HCT116 (cell line): ENCODE results near the gene GSK3A. TPM values are rescaled to one million over a fixed set of nuclear protein-coding genes. Genes with fewer than 3 reads are reported as not detected.
A peak's percentile ranks its signal among the peaks of the same experiment; 100 is the strongest.

ENCODE experiments used
- ATAC-seq: fragments of 200-7000 bp; cut with Tn5 transposase; 2 replicates; pipeline ENCODE4 v1.9.1; 2020; ENCODE audit warnings: mild to moderate bottlenecking, moderate library complexity
- BruUV-seq: library from RNA; stranded (reverse); fragments of 400-500 nt; replicated peaks from 2 replicates; lab custom pipeline; 2021; lab: Mats Ljungman, UMichigan
- CTCF ChIA-PET: fragments of 300-600 bp; sonication (Branson Sonifier 250); formaldehyde crosslinking; loops from one replicate; lab custom pipeline; 2021; ENCODE audit warnings: antibody characterized with exemption; lab: Charles Lee
- POLR2A ChIA-PET: fragments of 300-600, 350-600 bp; sonication (Branson Sonifier 250); formaldehyde crosslinking; loops from one replicate; lab custom pipeline; 2021; ENCODE audit warnings: antibody characterized with exemption; lab: Charles Lee
- RAD21 ChIA-PET, 2 experiments: fragments of 300-600 bp; sonication (Branson Sonifier 250); formaldehyde crosslinking; loops; one replicate each; lab custom pipeline; 2023; ENCODE audit warnings: low total read pairs in 2 of 2; ENCODE audit not compliant: uncharacterized antibody in 2 of 2, unreplicated experiment in 2 of 2, low non-redundant PET in 1 of 2; lab: Charles Lee
- DNase-seq: peaks from one replicate; pipeline ENCODE4 v3.0.0-alpha.2; 2010; ENCODE audit warnings: low read depth, low spot score
- H2AFZ ChIP-seq: fragments of 200-600 bp; shearing (Covaris generic), sonication (generic); 2 replicates; pipeline ENCODE4 v1.6.1; 2017; ENCODE audit warnings: low read depth, mixed run types, mixed read lengths, antibody characterized with exemption, low read length; ENCODE audit not compliant: poor library complexity, severe bottlenecking
- H3K27ac ChIP-seq: 2 replicates; pipeline ENCODE4 v1.5.1; 2012; ENCODE audit warnings: low read depth, low read length
- H3K27me3 ChIP-seq: fragments of 200-600 bp; sonication (generic); 2 replicates; pipeline ENCODE4 v1.6.1; 2016; ENCODE audit warnings: mixed run types, low read length, mixed read lengths; ENCODE audit not compliant: insufficient read depth
- H3K36me3 ChIP-seq, 2 experiments: fragments of 200-500 bp in 1 of 2; fragments of 200-600 bp in 1 of 2; sonication (Bioruptor generic) in 1 of 2; sonication (generic) in 1 of 2; 2 replicates each; pipeline versions ENCODE4 v1.5.1 to v1.6.1; 2014 to 2016; ENCODE audit warnings: low read length in 2 of 2, inconsistent platforms in 1 of 2, mixed read lengths in 1 of 2, mixed run types in 1 of 2; ENCODE audit not compliant: insufficient read depth in 2 of 2, control insufficient read depth in 1 of 2
- H3K4me1 ChIP-seq, 2 experiments: fragments of 200-600 bp in 1 of 2; sonication (generic) in 1 of 2; 2 replicates each; pipeline versions ENCODE4 v1.5.1 to v1.6.1; 2012 to 2017; ENCODE audit warnings: low read length in 2 of 2, inconsistent platforms in 1 of 2, mild to moderate bottlenecking in 1 of 2, mixed read lengths in 1 of 2, mixed run types in 1 of 2, moderate library complexity in 1 of 2; ENCODE audit not compliant: insufficient read depth in 2 of 2, control insufficient read depth in 1 of 2
- H3K4me2 ChIP-seq: fragments of 200-600 bp; sonication (generic); 2 replicates; pipeline ENCODE4 v1.6.1; 2017; ENCODE audit warnings: mixed run types, low read length, mixed read lengths
- H3K4me3 ChIP-seq, 2 experiments: fragments of 200-600 bp in 1 of 2; sonication (generic) in 1 of 2; replicated peaks in 1 of 2; 2 replicates each; pipeline ENCODE4 v1.5.1; 2011 to 2016; ENCODE audit warnings: low read length in 2 of 2, control low read depth in 1 of 2, low read depth in 1 of 2, mild to moderate bottlenecking in 1 of 2, mixed read lengths in 1 of 2, mixed run types in 1 of 2
- H3K79me2 ChIP-seq: fragments of 200-600 bp; sonication (generic); 2 replicates; pipeline ENCODE4 v1.6.1; 2017; ENCODE audit warnings: mild to moderate bottlenecking, mixed run types, low read length, moderate library complexity, mixed read lengths; ENCODE audit not compliant: insufficient read depth
- H3K9ac ChIP-seq: fragments of 200-600 bp; sonication (generic); 2 replicates; pipeline ENCODE4 v1.6.1; 2016; ENCODE audit warnings: low read length, mixed read lengths
- H3K9me2 ChIP-seq: fragments of 200-600 bp; sonication (generic), shearing (Covaris generic); 2 replicates; pipeline ENCODE4 v1.6.1; 2017; ENCODE audit warnings: mixed run types, mild to moderate bottlenecking, moderate library complexity; ENCODE audit not compliant: insufficient read depth
- H3K9me3 ChIP-seq, 2 experiments: fragments of 200-500 bp in 1 of 2; fragments of 200-600 bp in 1 of 2; sonication (Bioruptor generic) in 1 of 2; sonication (generic) in 1 of 2; 2 replicates each; pipeline ENCODE4 v1.6.1; 2014 to 2017; ENCODE audit warnings: low read length in 2 of 2, mixed read lengths in 2 of 2, inconsistent platforms in 1 of 2, low read depth in 1 of 2, mild to moderate bottlenecking in 1 of 2, mixed run types in 1 of 2, moderate library complexity in 1 of 2; ENCODE audit not compliant: control insufficient read depth in 1 of 2, insufficient read depth in 1 of 2
- H4K20me1 ChIP-seq: fragments of 200-600 bp; sonication (generic), shearing (Covaris generic); 2 replicates; pipeline ENCODE4 v1.6.1; 2017; ENCODE audit warnings: mixed run types, mild to moderate bottlenecking, moderate library complexity; ENCODE audit not compliant: insufficient read depth
- CBX3 ChIP-seq: IDR thresholded peaks from 2 replicates; pipeline ENCODE4 v1.6.1; 2012; ENCODE audit warnings: low read depth
- CEBPB ChIP-seq: IDR thresholded peaks from 2 replicates; pipeline ENCODE4 v1.6.1; 2012; ENCODE audit warnings: low read depth
- EGR1 ChIP-seq: IDR thresholded peaks from 2 replicates; pipeline ENCODE4 v1.6.1; 2012; ENCODE audit warnings: low read depth
- ELF1 ChIP-seq: IDR thresholded peaks from 2 replicates; pipeline ENCODE4 v1.6.1; 2012; ENCODE audit warnings: low read depth, borderline replicate concordance
- EZH2 ChIP-seq: fragments of 200-600 bp; sonication (generic); IDR thresholded peaks from 2 replicates; pipeline ENCODE4 v1.6.1; 2017; ENCODE audit warnings: antibody characterized with exemption, mixed run types
- EZH2phosphoT487 ChIP-seq: fragments of 200-600 bp; IDR thresholded peaks from 2 replicates; pipeline ENCODE4 v1.6.1; 2018; ENCODE audit warnings: antibody characterized with exemption, borderline replicate concordance
- FOSL1 ChIP-seq: IDR thresholded peaks from 2 replicates; pipeline ENCODE4 v1.6.1; 2012; ENCODE audit warnings: low read depth
- JUND ChIP-seq: IDR thresholded peaks from 2 replicates; pipeline ENCODE4 v1.6.1; 2012
- POLR2A ChIP-seq: IDR thresholded peaks from 2 replicates; pipeline ENCODE4 v1.7.0; 2011; ENCODE audit warnings: borderline replicate concordance; ENCODE audit not compliant: insufficient read depth, insufficient read length; ENCODE audit errors: extremely low read depth
- POLR2AphosphoS5 ChIP-seq: IDR thresholded peaks from 2 replicates; pipeline ENCODE4 v1.6.1; 2011; ENCODE audit warnings: mild to moderate bottlenecking, low read depth, low read length, moderate library complexity
- RAD21 ChIP-seq: IDR thresholded peaks from 2 replicates; pipeline ENCODE4 v1.6.1; 2012; ENCODE audit warnings: low read depth, mild to moderate bottlenecking
- SP1 ChIP-seq: IDR thresholded peaks from 2 replicates; pipeline ENCODE4 v1.6.1; 2012; ENCODE audit warnings: low read depth
- SRF ChIP-seq: IDR thresholded peaks from 2 replicates; pipeline ENCODE4 v1.6.1; 2012; ENCODE audit warnings: low read depth
- TCF7L2 ChIP-seq: IDR thresholded peaks from 2 replicates; pipeline ENCODE4 v1.7.0; 2011; ENCODE audit warnings: borderline replicate concordance, inconsistent platforms; ENCODE audit not compliant: insufficient read depth, insufficient read length; ENCODE audit errors: extremely low read depth
- YY1 ChIP-seq: IDR thresholded peaks from 2 replicates; pipeline ENCODE4 v1.6.1; 2011; ENCODE audit warnings: low read length, low read depth, moderate library complexity, mild to moderate bottlenecking; ENCODE audit not compliant: insufficient replicate concordance; ENCODE audit errors: extremely low read depth
- ZFX ChIP-seq: fragments of 450-650 bp; IDR thresholded peaks from 2 replicates; pipeline ENCODE4 v1.6.1; 2017
- ZNF274 ChIP-seq: fragments of 200-500 bp; sonication (Bioruptor generic); IDR thresholded peaks from 2 replicates; pipeline ENCODE4 v1.6.1; 2014; ENCODE audit warnings: mild to moderate bottlenecking, low read depth, low read length, inconsistent platforms
- intact Hi-C: fragments of 100-400 bp; cut with micrococcal nuclease; formaldehyde crosslinking; loops from 2 replicates; pipeline ENCODE4 v1.10.0; 2022
- total RNA-seq: library from RNA; stranded (reverse); gene quantifications from one replicate; pipeline ENCODE4 v1.2.1, GENCODE V29; 2021; ENCODE audit not compliant: unreplicated experiment
- TF ChIP-seq, protein P1 (sequence below), 3 experiments: fragments of 200-600 bp in 1 of 3; sonication (generic) in 1 of 3; IDR thresholded peaks in 2 of 3; conservative IDR thresholded peaks in 1 of 3; 2 replicates each; pipeline ENCODE4 v1.5.1; 2012 to 2017; ENCODE audit warnings: low read depth in 2 of 3, low read length in 2 of 3, antibody characterized with exemption in 1 of 3, borderline replicate concordance in 1 of 3, control low read depth in 1 of 3, mild to moderate bottlenecking in 1 of 3, mixed read lengths in 1 of 3, mixed run types in 1 of 3, moderate library complexity in 1 of 3; ENCODE audit not compliant: insufficient read depth in 1 of 3
- TF ChIP-seq, protein P2 (sequence below): IDR thresholded peaks from 2 replicates; pipeline ENCODE4 v1.6.1; 2012
- TF ChIP-seq, protein P3 (sequence below): IDR thresholded peaks from 2 replicates; pipeline ENCODE4 v1.6.1; 2012; ENCODE audit warnings: low read depth
- TF ChIP-seq, protein P4 (sequence below): IDR thresholded peaks from 2 replicates; pipeline ENCODE4 v1.6.1; 2012

Gene GSK3A
- total RNA-seq, 1 experiment from 2014 or later, result 57.2 TPM

DNA sequence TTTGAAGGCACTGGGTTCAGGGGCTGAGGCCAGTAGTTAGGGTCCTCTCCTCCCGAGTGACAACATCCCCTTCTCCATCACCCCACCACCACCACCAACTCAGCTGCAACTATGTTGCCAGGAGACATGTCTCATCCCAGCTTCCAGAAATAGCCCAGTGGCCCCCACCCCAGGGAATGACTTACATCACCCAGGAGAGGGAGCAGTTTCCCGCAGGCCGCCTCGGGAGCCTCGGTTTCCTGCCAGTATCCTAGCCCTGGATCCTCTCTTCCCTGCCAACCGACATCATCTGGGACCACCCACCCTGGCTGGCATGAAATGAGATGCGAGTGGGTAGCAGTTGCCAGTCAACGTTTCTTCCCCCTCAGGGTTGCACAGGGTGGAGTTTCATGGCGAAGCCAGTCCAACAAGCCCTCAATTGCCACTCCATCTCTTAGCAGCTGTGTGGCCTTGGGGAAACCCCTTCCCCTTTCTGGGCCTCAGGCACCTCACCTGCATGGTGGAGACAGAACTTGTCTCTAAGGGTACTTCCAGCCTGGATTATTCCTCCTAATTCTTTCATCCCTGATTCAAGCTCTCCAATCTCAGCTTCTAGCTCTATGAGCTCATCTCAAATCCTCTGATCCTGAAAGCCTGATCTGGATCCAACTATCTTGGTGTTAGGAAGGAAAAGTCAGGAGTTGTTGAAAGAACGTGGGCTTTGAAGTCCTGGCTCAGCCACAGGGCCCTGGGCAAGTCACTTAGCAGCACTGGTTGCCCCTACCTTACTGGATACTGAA is 3.9 kb upstream of the GSK3A start:
- 0 out of 2 replicates have a peak overlapping the region, but pooled peaks have one; percentile 14 for H3K9ac ChIP-seq
- CTCF ChIA-PET, result interaction anchor here (0.7 to 3.8 kb wide), 18 partner anchors 10 to 194 kb away, joined by 3 to 63 read pairs (median 4); partner anchors contain the start of genes CIC, DEDD2, PAFAH1B3 and POU2F2
- no TSS peak for BruUV-seq
- no peaks in the 10 kb centered on the region for H3K9me2 ChIP-seq
- peak overlapping the region; percentile 41 for H3K27ac ChIP-seq
- POLR2A ChIA-PET, result interaction anchor here (0.8 to 1.9 kb wide), 3 partner anchors 9 to 150 kb away, joined by 3 to 6 read pairs (median 4); partner anchors contain the start of gene ERF
- H3K79me2 ChIP-seq, result peaks cover 33% of the 10 kb centered on the region
- H4K20me1 ChIP-seq, result peaks cover 3% of the 10 kb centered on the region; the same call in 1 of the 2 replicates
- H3K36me3 ChIP-seq, result peaks cover 0 to 7% of the 10 kb centered on the region in 2 experiments; a peak in 1 of 4 replicates
- H2AFZ ChIP-seq, result no peak overlapping the region
- DNase-seq (no peak), ATAC-seq (no peak)
- no peaks in the 10 kb centered on the region for H3K27me3 ChIP-seq
- H3K4me3 ChIP-seq, result no peak overlapping the region
- RAD21 ChIA-PET, result interaction anchor here (0.6 to 1.8 kb wide), 6 partner anchors 24 to 142 kb away, joined by 3 to 9 read pairs (median 6); no protein-coding TSS in a partner anchor
- intact Hi-C loops, result loop anchor here (1.0 to 2.0 kb wide), 3 partner anchors 33 to 113 kb away; no protein-coding TSS in a partner anchor
- TF ChIP-seq, protein P1, sequence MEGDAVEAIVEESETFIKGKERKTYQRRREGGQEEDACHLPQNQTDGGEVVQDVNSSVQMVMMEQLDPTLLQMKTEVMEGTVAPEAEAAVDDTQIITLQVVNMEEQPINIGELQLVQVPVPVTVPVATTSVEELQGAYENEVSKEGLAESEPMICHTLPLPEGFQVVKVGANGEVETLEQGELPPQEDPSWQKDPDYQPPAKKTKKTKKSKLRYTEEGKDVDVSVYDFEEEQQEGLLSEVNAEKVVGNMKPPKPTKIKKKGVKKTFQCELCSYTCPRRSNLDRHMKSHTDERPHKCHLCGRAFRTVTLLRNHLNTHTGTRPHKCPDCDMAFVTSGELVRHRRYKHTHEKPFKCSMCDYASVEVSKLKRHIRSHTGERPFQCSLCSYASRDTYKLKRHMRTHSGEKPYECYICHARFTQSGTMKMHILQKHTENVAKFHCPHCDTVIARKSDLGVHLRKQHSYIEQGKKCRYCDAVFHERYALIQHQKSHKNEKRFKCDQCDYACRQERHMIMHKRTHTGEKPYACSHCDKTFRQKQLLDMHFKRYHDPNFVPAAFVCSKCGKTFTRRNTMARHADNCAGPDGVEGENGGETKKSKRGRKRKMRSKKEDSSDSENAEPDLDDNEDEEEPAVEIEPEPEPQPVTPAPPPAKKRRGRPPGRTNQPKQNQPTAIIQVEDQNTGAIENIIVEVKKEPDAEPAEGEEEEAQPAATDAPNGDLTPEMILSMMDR (IDR thresholded peaks at IDR 0.05 in 2 of 3, conservative IDR thresholded peaks at IDR 0.05 in 1 of 3; ENCODE audit: borderline replicate concordance in 1 of 3, insufficient read depth in 1 of 3, low read depth in 2 of 3, low read length in 2 of 3), result peak; percentile 67 to 85 (median 74); a peak in 5 of 6 replicates
- TF ChIP-seq ZNF274, result no peak
- TF ChIP-seq, protein P2, sequence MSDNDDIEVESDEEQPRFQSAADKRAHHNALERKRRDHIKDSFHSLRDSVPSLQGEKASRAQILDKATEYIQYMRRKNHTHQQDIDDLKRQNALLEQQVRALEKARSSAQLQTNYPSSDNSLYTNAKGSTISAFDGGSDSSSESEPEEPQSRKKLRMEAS, result no peak
- TF ChIP-seq EZH2phosphoT487, result no peak
- TF ChIP-seq SRF, result no peak
- TF ChIP-seq POLR2AphosphoS5, result peak; percentile 58
- TF ChIP-seq CBX3, result no peak
- TF ChIP-seq YY1, result no peak
- no peak for TF ChIP-seq SP1
- no peak for TF ChIP-seq EZH2
- no peak for TF ChIP-seq TCF7L2
- no peak for TF ChIP-seq ZFX
- TF ChIP-seq FOSL1, result no peak
- TF ChIP-seq, protein P3, sequence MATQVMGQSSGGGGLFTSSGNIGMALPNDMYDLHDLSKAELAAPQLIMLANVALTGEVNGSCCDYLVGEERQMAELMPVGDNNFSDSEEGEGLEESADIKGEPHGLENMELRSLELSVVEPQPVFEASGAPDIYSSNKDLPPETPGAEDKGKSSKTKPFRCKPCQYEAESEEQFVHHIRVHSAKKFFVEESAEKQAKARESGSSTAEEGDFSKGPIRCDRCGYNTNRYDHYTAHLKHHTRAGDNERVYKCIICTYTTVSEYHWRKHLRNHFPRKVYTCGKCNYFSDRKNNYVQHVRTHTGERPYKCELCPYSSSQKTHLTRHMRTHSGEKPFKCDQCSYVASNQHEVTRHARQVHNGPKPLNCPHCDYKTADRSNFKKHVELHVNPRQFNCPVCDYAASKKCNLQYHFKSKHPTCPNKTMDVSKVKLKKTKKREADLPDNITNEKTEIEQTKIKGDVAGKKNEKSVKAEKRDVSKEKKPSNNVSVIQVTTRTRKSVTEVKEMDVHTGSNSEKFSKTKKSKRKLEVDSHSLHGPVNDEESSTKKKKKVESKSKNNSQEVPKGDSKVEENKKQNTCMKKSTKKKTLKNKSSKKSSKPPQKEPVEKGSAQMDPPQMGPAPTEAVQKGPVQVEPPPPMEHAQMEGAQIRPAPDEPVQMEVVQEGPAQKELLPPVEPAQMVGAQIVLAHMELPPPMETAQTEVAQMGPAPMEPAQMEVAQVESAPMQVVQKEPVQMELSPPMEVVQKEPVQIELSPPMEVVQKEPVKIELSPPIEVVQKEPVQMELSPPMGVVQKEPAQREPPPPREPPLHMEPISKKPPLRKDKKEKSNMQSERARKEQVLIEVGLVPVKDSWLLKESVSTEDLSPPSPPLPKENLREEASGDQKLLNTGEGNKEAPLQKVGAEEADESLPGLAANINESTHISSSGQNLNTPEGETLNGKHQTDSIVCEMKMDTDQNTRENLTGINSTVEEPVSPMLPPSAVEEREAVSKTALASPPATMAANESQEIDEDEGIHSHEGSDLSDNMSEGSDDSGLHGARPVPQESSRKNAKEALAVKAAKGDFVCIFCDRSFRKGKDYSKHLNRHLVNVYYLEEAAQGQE, result no peak
- no peak for TF ChIP-seq ELF1
- TF ChIP-seq CEBPB, result no peak
- TF ChIP-seq JUND, result no peak
- TF ChIP-seq RAD21, result peak; percentile 90
- TF ChIP-seq, protein P4, sequence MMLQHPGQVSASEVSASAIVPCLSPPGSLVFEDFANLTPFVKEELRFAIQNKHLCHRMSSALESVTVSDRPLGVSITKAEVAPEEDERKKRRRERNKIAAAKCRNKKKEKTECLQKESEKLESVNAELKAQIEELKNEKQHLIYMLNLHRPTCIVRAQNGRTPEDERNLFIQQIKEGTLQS, result no peak
- no peak for TF ChIP-seq POLR2A
- TF ChIP-seq EGR1, result no peak
- H3K4me1 ChIP-seq, result peaks cover 11 to 37% of the 10 kb centered on the region in 2 experiments
- peak overlapping the region; percentile 20; the same call in 1 of the 2 replicates for H3K4me2 ChIP-seq
- H3K9me3 ChIP-seq, result no peaks in the 10 kb centered on the region
